ENCODE measurements around the gene CLPX. TPM values are rescaled to one million over a fixed set of nuclear protein-coding genes. Genes with fewer than 3 reads are reported as not detected.
"Not testable (repeated sequence)": the region's sequence is repeated elsewhere in the genome, so short reads cannot be mapped to it uniquely, and the experiment has no call there.

The CLPX gene
- total RNA-seq, 2 donors from 2014 or later: 30.8 to 35.0 TPM

- H3K9me3 ChIP-seq (ENCODE audit: control insufficient read depth, low read length, poor library complexity, severe bottlenecking): no peaks in the 10 kb centered on the region
- DNase-seq (no peak), ATAC-seq (no peak)
- Mint-ChIP-seq H3K27ac (peak overlapping the region; percentile 1), H3K4me3 (no peak overlapping the region), H3K36me3 (ENCODE audit: low read depth) (peaks cover 3% of the 10 kb centered on the region), H3K4me1 (peaks cover 5% of the 10 kb centered on the region), H3K27me3 (no peaks in the 10 kb centered on the region)
Observed at GRCh38 chr15:65176056-65176455, 9.1 kb downstream of the CLPX start.

GRCh38 chr15:65175511-65175910 is 9.6 kb downstream of the CLPX start:
- ATAC-seq (no peak), DNase-seq (no peak)
- H3K4me1 Mint-ChIP-seq: peaks cover 4% of the 10 kb centered on the region
- H3K27ac Mint-ChIP-seq: peak overlapping the region; percentile 1
- peaks cover 3% of the 10 kb centered on the region for H3K36me3 Mint-ChIP-seq (ENCODE audit: low read depth)
- no peaks in the 10 kb centered on the region for H3K9me3 ChIP-seq (ENCODE audit: control insufficient read depth, low read length, poor library complexity, severe bottlenecking)
- H3K4me3 Mint-ChIP-seq: no peak overlapping the region
- no peaks in the 10 kb centered on the region for H3K27me3 Mint-ChIP-seq

GRCh38 chr15:65174509-65174908 is 10.6 kb downstream of the CLPX start:
- Mint-ChIP-seq H3K27ac (no peak overlapping the region), H3K27me3 (no peaks in the 10 kb centered on the region), H3K4me3 (no peak overlapping the region), H3K4me1 (peaks cover 4% of the 10 kb centered on the region), H3K36me3 (ENCODE audit: low read depth) (peaks cover 3% of the 10 kb centered on the region)
- ATAC-seq (no peak), DNase-seq (no peak)
- H3K9me3 ChIP-seq (ENCODE audit: control insufficient read depth, low read length, poor library complexity, severe bottlenecking): no peaks in the 10 kb centered on the region

GRCh38 chr15:65172531-65172930 is 12.6 kb downstream of the CLPX start:
- Mint-ChIP-seq H3K4me3 (no peak overlapping the region), H3K4me1 (peaks cover 4% of the 10 kb centered on the region), H3K36me3 (ENCODE audit: low read depth) (peaks cover 3% of the 10 kb centered on the region), H3K27me3 (no peaks in the 10 kb centered on the region), H3K27ac (no peak overlapping the region)
- H3K9me3 ChIP-seq (ENCODE audit: control insufficient read depth, low read length, poor library complexity, severe bottlenecking): no peaks in the 10 kb centered on the region
- DNase-seq (no peak), ATAC-seq (no peak)

- peaks cover 3% of the 10 kb centered on the region for H3K36me3 Mint-ChIP-seq (ENCODE audit: low read depth)
- H3K27ac Mint-ChIP-seq: no peak overlapping the region
- no peaks in the 10 kb centered on the region for H3K9me3 ChIP-seq (ENCODE audit: control insufficient read depth, low read length, poor library complexity, severe bottlenecking)
- peaks cover 4% of the 10 kb centered on the region for H3K4me1 Mint-ChIP-seq
- ATAC-seq (no peak), DNase-seq (no peak)
- no peak overlapping the region for H3K4me3 Mint-ChIP-seq
- H3K27me3 Mint-ChIP-seq: no peaks in the 10 kb centered on the region
Observed at GRCh38 chr15:65171428-65171827, 13.7 kb downstream of the CLPX start.

GRCh38 chr15:65165875-65166274 is 19.3 kb downstream of the CLPX start:
- ATAC-seq (no peak), DNase-seq (no peak)
- Mint-ChIP-seq H3K27ac (no peak overlapping the region), H3K27me3 (no peaks in the 10 kb centered on the region), H3K4me1 (peaks cover 3% of the 10 kb centered on the region), H3K4me3 (no peak overlapping the region), H3K36me3 (ENCODE audit: low read depth) (no peaks in the 10 kb centered on the region)
- no peaks in the 10 kb centered on the region for H3K9me3 ChIP-seq (ENCODE audit: control insufficient read depth, low read length, poor library complexity, severe bottlenecking)

- no peaks in the 10 kb centered on the region for H3K36me3 Mint-ChIP-seq (ENCODE audit: low read depth)
- no peaks in the 10 kb centered on the region for H3K9me3 ChIP-seq (ENCODE audit: control insufficient read depth, low read length, poor library complexity, severe bottlenecking)
Observed at GRCh38 chr15:65164139-65164538, 21.0 kb downstream of the CLPX start.

GRCh38 chr15:65163041-65163440 is 22.1 kb downstream of the CLPX start:
- no peak overlapping the region for H3K27ac Mint-ChIP-seq

More at GRCh38 chr15:65164139-65164538, 21.0 kb downstream of the CLPX start:
- Mint-ChIP-seq H3K27ac (no peak overlapping the region), H3K27me3 (no peaks in the 10 kb centered on the region), H3K4me3 (no peak overlapping the region), H3K4me1 (peaks cover 5% of the 10 kb centered on the region)
- DNase-seq (no peak), ATAC-seq (no peak)

GRCh38 chr15:65156692-65157091 is 28.4 kb downstream of the CLPX start:
- no peaks in the 10 kb centered on the region for H3K27me3 Mint-ChIP-seq

More at GRCh38 chr15:65163041-65163440, 22.1 kb downstream of the CLPX start:
- Mint-ChIP-seq H3K36me3 (ENCODE audit: low read depth) (no peaks in the 10 kb centered on the region), H3K4me1 (peaks cover 5% of the 10 kb centered on the region), H3K4me3 (no peak overlapping the region), H3K27me3 (no peaks in the 10 kb centered on the region)
- no peak for DNase-seq
- H3K9me3 ChIP-seq (ENCODE audit: control insufficient read depth, low read length, poor library complexity, severe bottlenecking): no peaks in the 10 kb centered on the region
- ATAC-seq: no peak

GRCh38 chr15:65154720-65155119 is 30.4 kb downstream of the CLPX start:
- no peaks in the 10 kb centered on the region for H3K4me1 Mint-ChIP-seq
- no peaks in the 10 kb centered on the region for H3K9me3 ChIP-seq (ENCODE audit: control insufficient read depth, low read length, poor library complexity, severe bottlenecking)
- H3K4me3 Mint-ChIP-seq: no peak overlapping the region
- peaks cover 5% of the 10 kb centered on the region for H3K36me3 Mint-ChIP-seq (ENCODE audit: low read depth)
- H3K27me3 Mint-ChIP-seq: no peaks in the 10 kb centered on the region
- no peak overlapping the region for H3K27ac Mint-ChIP-seq
- DNase-seq (no peak), ATAC-seq (no peak)

More at GRCh38 chr15:65156692-65157091, 28.4 kb downstream of the CLPX start:
- Mint-ChIP-seq H3K36me3 (ENCODE audit: low read depth) (peaks cover 5% of the 10 kb centered on the region), H3K4me3 (no peak overlapping the region), H3K4me1 (peaks cover 3% of the 10 kb centered on the region), H3K27ac (no peak overlapping the region)
- ATAC-seq: no peak
- no peak for DNase-seq
- no peaks in the 10 kb centered on the region for H3K9me3 ChIP-seq (ENCODE audit: control insufficient read depth, low read length, poor library complexity, severe bottlenecking)

- Mint-ChIP-seq H3K27ac (no peak overlapping the region), H3K27me3 (no peaks in the 10 kb centered on the region), H3K4me1 (peaks cover 5% of the 10 kb centered on the region), H3K36me3 (ENCODE audit: low read depth) (peaks cover 4% of the 10 kb centered on the region), H3K4me3 (no peak overlapping the region)
- ATAC-seq (no peak), DNase-seq (no peak)
- no peaks in the 10 kb centered on the region for H3K9me3 ChIP-seq (ENCODE audit: control insufficient read depth, low read length, poor library complexity, severe bottlenecking)
Observed at GRCh38 chr15:65147902-65148301, 37.2 kb downstream of the CLPX start.

- peak overlapping the region; percentile 49 for H3K27ac Mint-ChIP-seq
- peaks cover 5% of the 10 kb centered on the region for H3K4me1 Mint-ChIP-seq
Observed at GRCh38 chr15:65146438-65146837, 38.7 kb downstream of the CLPX start.

GRCh38 chr15:65138631-65139030 is 46.5 kb downstream of the CLPX start:
- H3K27ac Mint-ChIP-seq; DNase-seq; H3K9me3 ChIP-seq (ENCODE audit: control insufficient read depth, low read length, poor library complexity, severe bottlenecking); H3K4me1 Mint-ChIP-seq; H3K4me3 Mint-ChIP-seq; ATAC-seq; H3K36me3 Mint-ChIP-seq (ENCODE audit: low read depth); H3K27me3 Mint-ChIP-seq: not testable (repeated sequence)

More at GRCh38 chr15:65146438-65146837, 38.7 kb downstream of the CLPX start:
- DNase-seq (no peak), ATAC-seq (no peak)
- peak overlapping the region; percentile 41 for H3K4me3 Mint-ChIP-seq
- no peaks in the 10 kb centered on the region for H3K27me3 Mint-ChIP-seq
- peaks cover 2% of the 10 kb centered on the region for H3K36me3 Mint-ChIP-seq (ENCODE audit: low read depth)
- no peaks in the 10 kb centered on the region for H3K9me3 ChIP-seq (ENCODE audit: control insufficient read depth, low read length, poor library complexity, severe bottlenecking)

- not testable (repeated sequence) for H3K4me3 Mint-ChIP-seq; ATAC-seq; DNase-seq; H3K36me3 Mint-ChIP-seq (ENCODE audit: low read depth); H3K9me3 ChIP-seq (ENCODE audit: control insufficient read depth, low read length, poor library complexity, severe bottlenecking); H3K27me3 Mint-ChIP-seq; H3K4me1 Mint-ChIP-seq; H3K27ac Mint-ChIP-seq
Observed at GRCh38 chr15:65137893-65138292, 47.2 kb downstream of the CLPX start.

Data from T-helper 17 cell (primary cell).